ENCODE measurements around the gene SCNN1A.
A peak's percentile ranks its signal among the peaks of the same experiment; 100 is the strongest.

- no peak for TF ChIP-seq EZH2 (IDR thresholded peaks at IDR 0.05; ENCODE audit: borderline replicate concordance, low read length)
- TF ChIP-seq CTCF (IDR thresholded peaks at IDR 0.05; ENCODE audit: low read length): peak; percentile 93
Measured at GRCh38 chr12:6423267-6424007, 48.1 kb upstream of the SCNN1A start.

Data from OCI-LY1 (cell line).